ENCODE measurements around the gene PIP5K1B.

The PIP5K1B gene

DNA sequence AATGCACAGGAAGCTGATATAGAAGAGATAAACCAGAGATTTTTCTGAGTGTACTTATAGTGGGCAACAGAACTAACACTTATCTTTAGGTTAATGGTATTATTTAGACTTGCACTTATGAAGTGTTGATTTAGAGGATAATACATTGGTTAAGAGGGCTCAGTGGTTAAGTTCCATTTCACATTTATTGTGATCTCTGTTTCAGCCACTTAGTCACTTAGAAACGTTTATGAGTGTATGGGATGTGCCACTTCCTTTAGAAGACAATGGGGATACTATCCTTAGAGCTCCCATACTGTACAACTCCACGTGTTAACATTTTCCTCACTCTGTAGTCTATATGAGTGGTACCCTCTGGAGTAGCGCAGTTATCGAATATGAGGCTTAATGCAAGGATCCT is 57.5 kb downstream of the PIP5K1B start:
- H3K4me1 ChIP-seq (ENCODE audit: control insufficient read depth, low read length), result no peaks in the 10 kb centered on the region
- TF ChIP-seq EZH2phosphoT487 (IDR thresholded peaks at IDR 0.05; ENCODE audit: borderline replicate concordance, low read length) (no peak), CTCF (IDR thresholded peaks at IDR 0.05; ENCODE audit: low read depth, low read length, poor library complexity, severe bottlenecking) (no peak)
- H3K4me3 ChIP-seq (ENCODE audit: low read length), result no peak overlapping the region
- H3K4me2 ChIP-seq (ENCODE audit: low read length), result no peak overlapping the region
- H4K20me1 ChIP-seq (ENCODE audit: control insufficient read depth, insufficient read depth, low read depth, low read length), result no peaks in the 10 kb centered on the region
- H3F3A ChIP-seq (ENCODE audit: control insufficient read depth, insufficient read depth), result no peaks in the 10 kb centered on the region
- H3K9me2 ChIP-seq (replicated peaks; ENCODE audit: control insufficient read depth, low read length), result no peaks in the 10 kb centered on the region
- peaks cover 17% of the 10 kb centered on the region for H3K27me3 ChIP-seq (ENCODE audit: control insufficient read depth, low read length)
- H3K36me3 ChIP-seq (ENCODE audit: control insufficient read depth, low read length), result no peaks in the 10 kb centered on the region
- no peak overlapping the region for H3K27ac ChIP-seq (ENCODE audit: low read depth, low read length)
- no peaks in the 10 kb centered on the region for H3K79me2 ChIP-seq (ENCODE audit: control insufficient read depth, low read length)
- no peaks in the 10 kb centered on the region for H3K9me3 ChIP-seq (ENCODE audit: control insufficient read depth, insufficient read depth, low read length)

- H3K4me1 ChIP-seq (ENCODE audit: control insufficient read depth, low read length), result no peaks in the 10 kb centered on the region
- no peaks in the 10 kb centered on the region for H4K20me1 ChIP-seq (ENCODE audit: control insufficient read depth, insufficient read depth, low read depth, low read length)
- no peaks in the 10 kb centered on the region for H3K9me2 ChIP-seq (replicated peaks; ENCODE audit: control insufficient read depth, low read length)
- no peak overlapping the region for H3K27ac ChIP-seq (ENCODE audit: low read depth, low read length)
- no peak overlapping the region for H3K4me3 ChIP-seq (ENCODE audit: low read length)
- H3F3A ChIP-seq (ENCODE audit: control insufficient read depth, insufficient read depth), result no peaks in the 10 kb centered on the region
- H3K9me3 ChIP-seq (ENCODE audit: control insufficient read depth, insufficient read depth, low read length), result no peaks in the 10 kb centered on the region
- no peak overlapping the region for H3K4me2 ChIP-seq (ENCODE audit: low read length)
- no peaks in the 10 kb centered on the region for H3K36me3 ChIP-seq (ENCODE audit: control insufficient read depth, low read length)
- H3K79me2 ChIP-seq (ENCODE audit: control insufficient read depth, low read length), result no peaks in the 10 kb centered on the region
- H3K27me3 ChIP-seq (ENCODE audit: control insufficient read depth, low read length), result peaks cover 17% of the 10 kb centered on the region
- no peak for TF ChIP-seq EZH2phosphoT487 (IDR thresholded peaks at IDR 0.05; ENCODE audit: borderline replicate concordance, low read length)
- TF ChIP-seq CTCF (IDR thresholded peaks at IDR 0.05; ENCODE audit: low read depth, low read length, poor library complexity, severe bottlenecking), result no peak
These were observed 58.1 kb downstream of the PIP5K1B start for GRCh38 chr9:68763104-68763503.

GRCh38 chr9:68768619-68769018 is 63.6 kb downstream of the PIP5K1B start:
- H3K79me2 ChIP-seq (ENCODE audit: control insufficient read depth, low read length), result no peaks in the 10 kb centered on the region
- H3K27ac ChIP-seq (ENCODE audit: low read depth, low read length), result no peak overlapping the region
- no peaks in the 10 kb centered on the region for H3K9me2 ChIP-seq (replicated peaks; ENCODE audit: control insufficient read depth, low read length)
- no peak overlapping the region for H3K4me2 ChIP-seq (ENCODE audit: low read length)
- H3K4me3 ChIP-seq (ENCODE audit: low read length), result no peak overlapping the region
- peaks cover 3% of the 10 kb centered on the region; the same call in 1 of the 2 replicates for H3K27me3 ChIP-seq (ENCODE audit: control insufficient read depth, low read length)
- no peaks in the 10 kb centered on the region for H3F3A ChIP-seq (ENCODE audit: control insufficient read depth, insufficient read depth)
- H3K4me1 ChIP-seq (ENCODE audit: control insufficient read depth, low read length), result no peaks in the 10 kb centered on the region
- H3K9me3 ChIP-seq (ENCODE audit: control insufficient read depth, insufficient read depth, low read length), result no peaks in the 10 kb centered on the region
- H3K36me3 ChIP-seq (ENCODE audit: control insufficient read depth, low read length), result no peaks in the 10 kb centered on the region
- H4K20me1 ChIP-seq (ENCODE audit: control insufficient read depth, insufficient read depth, low read depth, low read length), result no peaks in the 10 kb centered on the region
- no peak for TF ChIP-seq EZH2phosphoT487 (IDR thresholded peaks at IDR 0.05; ENCODE audit: borderline replicate concordance, low read length)
- no peak for TF ChIP-seq CTCF (IDR thresholded peaks at IDR 0.05; ENCODE audit: low read depth, low read length, poor library complexity, severe bottlenecking)

DNA sequence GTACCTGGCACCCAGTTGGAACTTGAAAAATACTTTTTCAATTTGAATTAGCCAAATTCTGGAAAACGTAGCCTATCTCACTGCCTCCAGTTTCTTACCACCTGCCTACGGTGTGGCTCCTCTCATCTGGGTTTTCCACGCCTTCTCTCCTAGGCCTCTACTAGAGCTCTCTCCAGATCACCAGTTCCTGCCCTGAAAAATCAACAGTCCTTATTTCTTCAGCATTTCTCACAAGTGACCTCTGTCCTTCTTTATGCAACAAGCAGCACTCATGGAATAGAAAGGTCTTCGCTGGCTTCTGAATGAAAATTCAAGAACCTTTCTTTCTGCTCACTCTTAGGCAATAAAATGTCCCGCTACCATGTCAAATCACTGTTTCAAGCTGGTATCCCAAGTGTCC is 64.8 kb downstream of the PIP5K1B start:
- peaks cover 6% of the 10 kb centered on the region; the same call in 1 of the 2 replicates for H3K27me3 ChIP-seq (ENCODE audit: control insufficient read depth, low read length)
- no peaks in the 10 kb centered on the region for H3K4me1 ChIP-seq (ENCODE audit: control insufficient read depth, low read length)
- no peaks in the 10 kb centered on the region for H3F3A ChIP-seq (ENCODE audit: control insufficient read depth, insufficient read depth)
- H3K36me3 ChIP-seq (ENCODE audit: control insufficient read depth, low read length), result no peaks in the 10 kb centered on the region
- no peak overlapping the region for H3K4me3 ChIP-seq (ENCODE audit: low read length)
- no peaks in the 10 kb centered on the region for H3K9me3 ChIP-seq (ENCODE audit: control insufficient read depth, insufficient read depth, low read length)
- H4K20me1 ChIP-seq (ENCODE audit: control insufficient read depth, insufficient read depth, low read depth, low read length), result no peaks in the 10 kb centered on the region
- no peak overlapping the region for H3K27ac ChIP-seq (ENCODE audit: low read depth, low read length)
- no peak overlapping the region for H3K4me2 ChIP-seq (ENCODE audit: low read length)
- no peaks in the 10 kb centered on the region for H3K79me2 ChIP-seq (ENCODE audit: control insufficient read depth, low read length)
- no peaks in the 10 kb centered on the region for H3K9me2 ChIP-seq (replicated peaks; ENCODE audit: control insufficient read depth, low read length)
- TF ChIP-seq EZH2phosphoT487 (IDR thresholded peaks at IDR 0.05; ENCODE audit: borderline replicate concordance, low read length) (no peak), CTCF (IDR thresholded peaks at IDR 0.05; ENCODE audit: low read depth, low read length, poor library complexity, severe bottlenecking) (no peak)
